ENCODE data around the gene C10orf53.

GRCh38 chr10:49642311-49642710 is 37.1 kb upstream of the C10orf53 start:
- TF ChIP-seq POLR2A (IDR thresholded peaks at IDR 0.05; ENCODE audit: low read depth, low read length) (no peak), POLR2AphosphoS5 (IDR thresholded peaks at IDR 0.05; ENCODE audit: low read depth, low read length) (no peak), TAF1 (IDR thresholded peaks at IDR 0.05; ENCODE audit: borderline replicate concordance, low read depth, low read length) (no peak)
